Aorta (tissue), 5 donors: ENCODE results near the gene ULK4. TPM values are rescaled to one million over a fixed set of nuclear protein-coding genes. Genes with fewer than 3 reads are reported as not detected.

Experiments
- ATAC-seq: fragments of 200-7000 bp; cut with Tn5 transposase; one replicate; pipeline ENCODE4 v1.9.1; 2022; ENCODE audit warnings: moderate library complexity; ENCODE audit not compliant: low FRiP score
- DNase-seq, 2 donors: peaks; one replicate each; pipeline ENCODE4 v3.0.0-alpha.2; 2020
- H3K27ac ChIP-seq, 2 donors: one replicate each; pipeline ENCODE4 v1.5.1; 2013; ENCODE audit warnings: low read length in 2 of 2, mild to moderate bottlenecking in 2 of 2, moderate library complexity in 2 of 2, control low read depth in 1 of 2, inconsistent platforms in 1 of 2, low read depth in 1 of 2
- H3K27me3 ChIP-seq, 2 donors: one replicate each; pipeline ENCODE4 v1.6.1; 2013; ENCODE audit warnings: control low read depth in 1 of 2, low read length in 1 of 2, mild to moderate bottlenecking in 1 of 2, moderate library complexity in 1 of 2; ENCODE audit not compliant: insufficient read depth in 2 of 2, control insufficient read depth in 1 of 2
- H3K36me3 ChIP-seq, 2 donors: one replicate each; pipeline ENCODE4 v1.6.1; 2013; ENCODE audit warnings: control low read depth in 1 of 2, low read length in 1 of 2, mild to moderate bottlenecking in 1 of 2; ENCODE audit not compliant: insufficient read depth in 2 of 2, control insufficient read depth in 1 of 2
- H3K4me1 ChIP-seq, 2 donors: one replicate each; pipeline ENCODE4 v1.6.1; 2013; ENCODE audit warnings: low read length in 2 of 2, control low read depth in 1 of 2, mild to moderate bottlenecking in 1 of 2, moderate library complexity in 1 of 2; ENCODE audit not compliant: insufficient read depth in 2 of 2, control insufficient read depth in 1 of 2
- H3K4me3 ChIP-seq, 2 donors: one replicate each; pipeline ENCODE4 v1.5.1; 2013; ENCODE audit warnings: low read length in 2 of 2, control low read depth in 1 of 2, mild to moderate bottlenecking in 1 of 2
- H3K9me3 ChIP-seq: one replicate; pipeline ENCODE4 v1.6.1; 2013; ENCODE audit warnings: mild to moderate bottlenecking, low read length; ENCODE audit not compliant: control insufficient read depth
- WGBS, 2 donors: extraction: QIAGEN DNeasy Blood & Tissue Kit; methylation state at CpG; one replicate each; pipeline ENCODE4 v1.1.7; 2013; 5-methylcytosine and 5-hydroxymethylcytosine counted together
- intact Hi-C, 2 donors: fragments of 100-400 bp; cut with DNase I; formaldehyde crosslinking; loops; one replicate each; pipeline versions ENCODE4 v1.14.2 to v1.15.0; 2022
- polyA plus RNA-seq, 2 donors: library from polyadenylated mRNA; stranded (reverse); fragments of 200-250 nt; gene quantifications; one replicate each; pipeline ENCODE4 v1.2.3, GENCODE V29; 2013
- total RNA-seq, 2 donors: library from RNA; stranded (reverse); fragmentation: NEBNext Ultra II Directional; extraction: Animal tissue kit (Norgen Biotek cat#: 25700); gene quantifications; one replicate each; pipeline ENCODE4 v1.2.1, GENCODE V29; 2021
- donor health status: healthy with polysubstance abuse.
- donor health status: Bipolar disorder and iron deficiency.
- donor health status: DM: no; HTN: no; CAD: no.
- donor health status: DM: no; HTN: no; CAD: no.
- donor health status: DM: yes; HTN: yes; CAD: no.

Gene ULK4
- total and polyA plus RNA-seq, 4 donors, result 1.1 to 15.2 (median 7.5) TPM

DNA sequence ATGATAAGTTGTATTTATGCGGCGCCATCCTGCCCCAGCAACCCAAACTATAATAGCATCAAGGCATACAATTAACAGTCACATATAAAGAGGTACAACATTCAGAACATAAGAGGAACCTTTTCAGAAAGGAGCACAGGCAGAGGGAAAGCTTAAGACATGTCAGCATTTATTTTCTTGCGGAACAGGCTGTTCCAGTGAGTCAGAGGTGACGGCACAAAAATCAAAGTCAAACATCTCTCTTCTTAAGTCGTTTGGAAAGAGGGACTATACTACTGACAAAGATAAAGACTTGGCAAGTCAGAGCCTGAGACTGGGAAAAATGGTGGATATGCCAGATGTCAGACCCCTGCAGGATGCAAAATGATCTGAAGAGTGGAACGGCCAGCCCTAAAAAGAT, 634.2 kb downstream of the ULK4 start:
- Histone ChIP-seq H3K36me3 (no peaks in the 10 kb centered on the region), H3K27me3 (no peaks in the 10 kb centered on the region), H3K4me3 (no peak overlapping the region), H3K4me1 (no peaks in the 10 kb centered on the region), H3K9me3 (no peaks in the 10 kb centered on the region), H3K27ac (no peak overlapping the region)
- 78 to 79% methylated on average over 6 of the region's 6 CpGs for WGBS, 2 donors
- no peak for DNase-seq
- ATAC-seq, result no peak
- intact Hi-C loops, result no loop called here

- Histone ChIP-seq H3K9me3 (no peaks in the 10 kb centered on the region), H3K4me3 (no peak overlapping the region), H3K27me3 (no peaks in the 10 kb centered on the region), H3K4me1 (no peaks in the 10 kb centered on the region), H3K27ac (no peak overlapping the region), H3K36me3 (no peaks in the 10 kb centered on the region)
- DNase-seq, result no peak
- intact Hi-C loops, result no loop called here
- ATAC-seq, result no peak
Observed at GRCh38 chr3:41324156-41324475, 637.8 kb downstream of the ULK4 start.

GRCh38 chr3:41323467-41324155, 638.3 kb downstream of the ULK4 start:
- Histone ChIP-seq H3K4me3 (no peak overlapping the region), H3K4me1 (no peaks in the 10 kb centered on the region)
- no peak for ATAC-seq

DNA sequence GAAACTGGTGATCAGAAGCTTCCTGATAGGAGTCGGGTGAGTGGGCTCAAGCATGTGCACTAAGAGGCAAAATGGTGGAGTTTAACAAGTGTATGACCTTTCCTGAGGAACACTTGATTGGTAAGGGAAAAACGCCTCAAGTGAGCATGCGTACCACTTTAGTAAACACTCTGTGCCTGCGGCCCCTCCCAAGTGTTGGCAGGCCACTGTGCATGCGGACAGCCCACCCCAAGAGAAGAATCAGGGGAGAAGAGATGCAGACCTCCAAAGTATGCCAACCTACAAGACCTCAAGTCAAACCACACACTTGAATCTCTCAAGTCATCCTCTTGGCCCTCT, 640.3 kb downstream of the ULK4 start:
- Histone ChIP-seq H3K27me3 (no peaks in the 10 kb centered on the region), H3K4me3 (no peak overlapping the region), H3K36me3 (no peaks in the 10 kb centered on the region), H3K9me3 (no peaks in the 10 kb centered on the region), H3K27ac (no peak overlapping the region), H3K4me1 (no peaks in the 10 kb centered on the region)
- DNase-seq, result no peak
- WGBS, 2 donors, result 88 to 93% methylated on average over 5 of the region's 5 CpGs
- ATAC-seq, result no peak
- intact Hi-C loops, result no loop called here

More at GRCh38 chr3:41323467-41324155, 638.3 kb downstream of the ULK4 start:
- H3K36me3 ChIP-seq, result no peaks in the 10 kb centered on the region
- no peak overlapping the region for H3K27ac ChIP-seq
- DNase-seq, result no peak
- WGBS, 2 donors, result 66 to 67% methylated on average over 3 of the region's 3 CpGs
- H3K9me3 ChIP-seq, result no peaks in the 10 kb centered on the region
- intact Hi-C loops, result no loop called here
- H3K27me3 ChIP-seq, result no peaks in the 10 kb centered on the region

- Histone ChIP-seq H3K4me1 (no peaks in the 10 kb centered on the region), H3K36me3 (no peaks in the 10 kb centered on the region), H3K27me3 (no peaks in the 10 kb centered on the region), H3K9me3 (no peaks in the 10 kb centered on the region), H3K27ac (no peak overlapping the region), H3K4me3 (no peak overlapping the region)
- 65 to 72% methylated on average over 8 of the region's 8 CpGs for WGBS, 2 donors
- no peak for ATAC-seq
- DNase-seq, result no peak
- intact Hi-C loops, result no loop called here
Observed at GRCh38 chr3:41320953-41321641, 640.8 kb downstream of the ULK4 start.

GRCh38 chr3:41318520-41318919, 643.4 kb downstream of the ULK4 start:
- Histone ChIP-seq H3K27ac (no peak overlapping the region), H3K4me1 (no peaks in the 10 kb centered on the region), H3K4me3 (no peak overlapping the region), H3K36me3 (no peaks in the 10 kb centered on the region), H3K27me3 (no peaks in the 10 kb centered on the region), H3K9me3 (no peaks in the 10 kb centered on the region)
- intact Hi-C loops, result no loop called here
- 35 to 45% methylated on average over 2 of the region's 2 CpGs for WGBS, 2 donors
- ATAC-seq, result no peak
- no peak for DNase-seq

GRCh38 chr3:41317718-41318117, 644.2 kb downstream of the ULK4 start:
- no peak for DNase-seq
- H3K4me1 ChIP-seq, result no peaks in the 10 kb centered on the region
- no peak overlapping the region for H3K4me3 ChIP-seq
- H3K9me3 ChIP-seq, result no peaks in the 10 kb centered on the region
- no peaks in the 10 kb centered on the region for H3K36me3 ChIP-seq
- no peaks in the 10 kb centered on the region for H3K27me3 ChIP-seq
- H3K27ac ChIP-seq, result no peak overlapping the region
- intact Hi-C loops, result no loop called here
- ATAC-seq, result no peak
- 83 to 91% methylated on average over 1 of the region's 1 CpG for WGBS, 2 donors

GRCh38 chr3:41317298-41317697, 644.6 kb downstream of the ULK4 start:
- WGBS, 2 donors, result 97 to 98% methylated on average over 6 of the region's 6 CpGs
- ATAC-seq (no peak), DNase-seq (no peak)
- H3K27me3 ChIP-seq, result no peaks in the 10 kb centered on the region
- H3K9me3 ChIP-seq, result no peaks in the 10 kb centered on the region
- H3K27ac ChIP-seq, result no peak overlapping the region
- no peaks in the 10 kb centered on the region for H3K4me1 ChIP-seq
- no peaks in the 10 kb centered on the region for H3K36me3 ChIP-seq
- no peak overlapping the region for H3K4me3 ChIP-seq
- intact Hi-C loops, result no loop called here

DNA sequence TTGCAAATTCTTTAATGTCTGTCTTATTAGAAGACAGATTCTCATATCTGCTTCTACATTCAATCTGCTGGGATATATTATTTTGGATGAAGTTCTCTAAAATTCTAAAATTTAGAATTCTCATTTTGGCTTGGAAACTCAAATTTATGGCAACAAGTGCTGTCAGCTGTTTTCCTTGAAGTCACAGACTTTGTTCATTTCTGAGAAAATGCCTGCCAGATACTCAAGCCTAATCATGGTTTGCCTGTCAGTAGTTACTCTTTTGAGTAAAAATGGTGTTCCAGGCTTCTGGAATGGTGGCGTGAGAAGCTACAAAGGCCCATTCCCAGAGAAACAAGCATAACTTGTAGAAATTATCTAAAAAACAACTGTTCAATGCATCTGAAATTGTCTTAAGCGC, 646.8 kb downstream of the ULK4 start:
- WGBS, 2 donors, result 97 to 100% methylated on average over 2 of the region's 2 CpGs
- intact Hi-C loops, result no loop called here

More for the DNA sequence above, 646.8 kb downstream of the ULK4 start:
- Histone ChIP-seq H3K36me3 (no peaks in the 10 kb centered on the region), H3K27ac (no peak overlapping the region), H3K4me3 (no peak overlapping the region), H3K4me1 (no peaks in the 10 kb centered on the region), H3K27me3 (no peaks in the 10 kb centered on the region), H3K9me3 (no peaks in the 10 kb centered on the region)
- ATAC-seq (no peak), DNase-seq (no peak)
